Hippocampal formation (tissue), 2 donors: ENCODE results near the gene COQ10A.
"Not testable (repeated sequence)": the region's sequence is repeated elsewhere in the genome, so short reads cannot be mapped to it uniquely, and the experiment has no call there.

Experiments used
- DNase-seq, 2 donors: peaks; one replicate each; lab custom pipeline; 2025; lab: John Stamatoyannopoulos, UW

Gene COQ10A

DNA sequence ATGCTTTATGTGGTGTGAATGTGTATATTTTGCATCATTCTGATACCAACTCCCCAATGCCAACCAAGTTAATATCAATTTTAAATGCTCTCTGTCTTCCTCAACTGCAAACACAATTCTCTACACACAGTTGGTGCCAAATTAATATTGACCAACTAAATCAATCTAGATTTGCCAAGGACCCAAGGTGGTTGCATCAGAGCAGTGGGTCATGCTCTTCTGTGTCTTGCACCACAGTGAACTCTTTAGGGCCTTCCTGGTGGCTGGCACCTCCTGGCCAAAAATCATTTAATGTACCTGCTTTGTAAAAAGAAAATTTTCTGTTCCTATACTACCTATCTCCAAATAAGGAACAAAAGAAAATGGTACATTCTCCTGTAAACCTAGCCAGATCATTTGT, 14.1 kb downstream of the COQ10A start:
- no peak for DNase-seq

DNA sequence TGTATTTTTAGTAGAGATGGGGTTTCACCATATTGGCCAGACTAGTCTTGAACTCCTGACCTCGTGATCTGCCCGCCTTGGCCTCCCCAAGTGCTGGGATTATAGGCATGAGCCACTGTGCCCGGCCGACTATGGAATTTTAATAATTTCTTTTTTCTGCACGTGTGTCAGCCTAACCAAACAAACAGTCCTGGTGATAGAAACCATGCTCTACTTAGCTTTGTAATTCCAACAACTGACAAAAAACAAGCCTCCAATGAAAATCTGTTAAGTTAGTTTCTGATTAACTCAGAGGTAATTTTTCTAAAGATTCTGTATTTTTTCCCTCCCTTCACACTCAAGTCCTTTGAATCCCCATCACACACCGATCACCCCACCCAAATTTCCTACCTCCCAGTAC, 15.3 kb downstream of the COQ10A start:
- DNase-seq: no peak

DNA sequence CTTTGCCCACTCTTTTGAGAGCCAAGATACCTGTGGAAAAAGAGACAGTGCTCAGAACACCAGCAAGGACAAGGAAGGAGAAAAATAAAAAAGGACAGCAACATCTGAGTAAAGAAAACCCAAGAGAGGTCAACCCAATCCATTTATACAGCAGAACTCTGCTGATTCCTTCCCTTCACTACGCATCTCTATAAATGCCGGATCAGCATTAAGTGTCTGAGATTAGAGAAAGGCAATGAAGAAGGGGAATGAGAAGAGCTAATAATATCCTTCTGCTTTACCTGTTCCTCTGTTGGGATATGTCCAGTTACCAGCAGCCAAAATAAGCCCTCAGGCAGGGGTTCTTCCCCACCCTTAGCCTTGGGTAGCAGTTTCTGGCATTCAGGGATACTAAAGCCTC, 15.8 kb downstream of the COQ10A start:
- DNase-seq: no peak

DNA sequence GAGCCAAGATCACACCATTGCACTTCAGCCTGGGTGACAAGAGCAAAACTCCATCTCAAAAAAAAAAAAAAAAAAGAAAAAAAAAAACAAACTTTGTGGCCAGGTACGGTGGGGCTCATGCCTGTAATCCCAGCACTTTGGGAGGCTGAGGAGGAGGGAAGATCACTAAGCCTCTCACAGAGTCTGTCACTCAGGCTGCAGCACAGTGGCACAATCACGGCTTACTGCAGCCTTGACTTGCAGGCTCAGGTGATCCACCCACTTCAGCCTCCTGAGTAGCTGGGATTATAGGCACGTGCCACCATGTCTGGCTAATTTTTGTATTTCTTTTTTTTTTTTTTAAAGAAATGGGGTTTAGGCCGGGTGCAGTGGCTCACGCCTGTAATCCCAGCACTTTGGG, 17.5 kb downstream of the COQ10A start:
- not testable (repeated sequence) for DNase-seq

DNA sequence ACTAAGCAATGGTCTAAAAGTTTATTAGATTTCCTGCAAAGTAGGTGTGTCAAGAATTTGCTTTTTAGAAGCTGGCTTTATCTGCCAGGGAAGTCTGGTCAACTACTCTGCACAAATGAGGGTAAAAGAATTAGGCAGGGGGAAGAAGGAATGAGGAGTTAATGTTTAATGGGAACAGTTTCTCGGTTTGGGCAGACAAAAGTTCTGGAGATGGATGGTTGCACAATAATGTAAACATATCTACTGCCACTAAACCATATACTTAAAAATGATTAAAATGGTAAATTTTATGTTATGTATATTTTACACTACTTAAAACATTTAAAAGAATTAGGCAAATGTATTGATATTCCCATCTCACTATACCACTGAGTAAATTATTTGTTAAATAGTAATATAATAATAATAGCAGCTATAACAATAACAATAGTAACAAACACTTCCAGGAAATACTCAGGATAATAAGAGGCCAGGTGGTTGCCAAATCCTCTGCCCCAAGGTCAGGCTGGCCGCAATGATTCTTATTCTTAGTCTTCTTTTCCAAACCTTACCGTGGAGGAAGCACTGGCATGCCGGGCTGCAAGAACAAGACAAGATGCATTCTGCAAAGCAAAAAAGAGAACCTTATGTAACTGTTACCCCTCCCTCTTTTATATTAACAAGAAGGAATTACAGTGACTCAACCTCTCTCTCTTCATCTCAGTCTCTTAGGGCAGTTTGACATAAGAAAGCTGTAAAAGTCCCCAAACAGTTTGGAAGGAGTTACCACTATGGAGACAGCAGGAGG, 19.5 kb downstream of the COQ10A start:
- no peak for DNase-seq

DNA sequence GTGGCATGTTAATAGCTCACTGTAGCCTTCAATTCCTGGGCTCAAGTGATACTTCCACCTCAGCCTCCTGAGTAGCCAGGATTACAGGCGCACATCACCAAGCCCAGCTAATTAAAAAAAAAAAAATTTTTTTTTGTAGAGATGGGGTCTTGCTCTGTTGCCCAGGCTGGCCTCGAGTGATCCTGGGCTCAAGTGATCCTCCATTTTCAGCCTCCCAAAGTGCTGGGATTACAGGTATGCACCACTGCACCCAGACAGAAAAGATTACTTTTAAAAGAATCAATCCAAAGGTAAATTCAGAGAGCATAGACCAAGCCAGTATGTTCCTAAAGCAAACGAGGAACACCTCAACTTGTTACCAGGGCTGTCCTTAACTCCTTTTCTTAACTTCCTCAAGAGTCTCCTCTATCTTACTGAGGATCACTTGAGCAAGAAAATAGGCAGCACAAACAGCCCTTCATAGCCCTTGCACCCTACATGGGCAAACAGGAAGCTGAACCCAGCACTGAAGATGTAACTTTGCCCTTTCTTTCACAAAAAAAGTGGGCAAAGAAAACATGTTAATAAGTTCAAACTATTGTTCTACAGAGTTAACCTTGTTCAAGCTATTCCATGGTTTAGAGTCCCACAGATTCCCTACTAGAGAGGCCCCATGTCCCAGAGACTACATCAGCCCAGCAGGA, 22.1 kb downstream of the COQ10A start:
- no peak for DNase-seq

DNA sequence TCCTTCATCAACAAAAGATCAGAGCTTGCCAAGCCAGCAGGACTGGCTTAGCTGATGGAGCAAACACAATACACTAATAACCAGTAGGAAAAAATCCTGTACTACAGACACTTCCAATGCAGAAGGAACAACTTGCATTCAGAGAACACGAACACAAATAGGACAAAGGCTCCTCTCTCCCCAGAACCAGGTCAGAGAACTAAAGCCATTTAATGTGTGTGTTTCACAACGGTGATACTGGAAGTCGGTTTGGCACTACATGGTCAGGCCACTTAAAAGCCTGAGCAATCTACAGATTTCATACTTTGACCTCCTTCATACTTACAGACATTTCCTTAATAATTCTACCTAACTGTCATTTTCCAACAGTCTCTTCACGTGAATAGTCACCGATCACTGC, 27.1 kb downstream of the COQ10A start:
- no peak for DNase-seq

DNA sequence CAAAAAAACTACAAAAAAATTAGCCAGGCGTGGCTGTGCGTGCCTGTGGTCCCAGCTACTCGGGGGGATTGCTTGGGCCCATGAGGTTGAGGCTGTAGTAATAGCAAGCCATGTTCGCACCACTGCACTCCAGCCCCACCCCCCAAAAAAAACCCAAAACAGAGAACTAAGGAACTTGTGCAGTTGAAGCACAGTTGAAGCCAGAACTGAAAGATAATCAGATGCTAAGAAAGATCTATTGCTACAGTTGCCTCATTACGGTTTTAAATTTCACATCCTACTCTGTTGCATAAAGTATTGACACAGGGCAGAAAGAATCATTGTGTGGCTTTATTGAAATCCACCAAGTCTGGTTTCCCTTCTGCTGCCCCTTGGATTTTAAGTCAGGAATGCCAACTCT, 29.6 kb downstream of the COQ10A start:
- DNase-seq: no peak

DNA sequence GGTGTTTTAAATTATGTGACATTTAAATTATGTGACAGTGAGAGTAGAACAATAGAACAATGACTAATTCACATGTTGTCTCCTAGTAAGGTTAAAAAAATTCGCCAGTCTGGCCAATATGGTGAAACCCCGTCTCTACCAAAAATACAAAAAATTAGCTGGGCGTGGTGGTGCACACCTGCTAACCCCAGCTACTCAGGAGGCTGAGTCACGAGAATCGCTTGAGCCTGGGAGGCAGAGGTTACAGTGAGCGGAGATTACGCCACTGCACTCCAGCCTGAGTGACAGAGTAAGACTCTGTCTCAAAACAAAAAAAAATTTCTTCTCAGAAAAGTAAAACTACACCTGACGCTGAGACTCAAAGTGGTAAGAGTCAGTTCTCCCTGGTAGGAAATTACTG, 30.7 kb downstream of the COQ10A start:
- no peak for DNase-seq

DNA sequence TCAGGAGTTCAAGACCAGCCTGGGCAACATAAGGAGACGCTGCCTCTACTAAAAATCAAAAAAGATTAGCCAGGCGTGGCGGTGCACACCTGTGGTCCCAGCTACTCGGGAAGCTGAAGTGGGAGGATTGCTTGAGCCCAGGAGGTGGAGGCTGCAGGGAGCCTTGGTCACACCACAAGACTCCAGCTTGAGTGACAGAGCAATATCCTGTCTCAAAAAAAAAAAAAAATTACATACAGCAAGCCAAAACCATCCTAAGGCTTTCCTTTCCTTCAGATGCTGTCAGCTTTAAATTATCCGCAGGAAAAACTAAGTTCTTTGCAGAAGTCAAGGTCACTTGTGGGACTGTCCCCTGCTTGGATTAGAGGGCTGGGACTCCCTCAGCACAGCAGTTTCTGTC, 32.1 kb downstream of the COQ10A start:
- DNase-seq: no peak

DNA sequence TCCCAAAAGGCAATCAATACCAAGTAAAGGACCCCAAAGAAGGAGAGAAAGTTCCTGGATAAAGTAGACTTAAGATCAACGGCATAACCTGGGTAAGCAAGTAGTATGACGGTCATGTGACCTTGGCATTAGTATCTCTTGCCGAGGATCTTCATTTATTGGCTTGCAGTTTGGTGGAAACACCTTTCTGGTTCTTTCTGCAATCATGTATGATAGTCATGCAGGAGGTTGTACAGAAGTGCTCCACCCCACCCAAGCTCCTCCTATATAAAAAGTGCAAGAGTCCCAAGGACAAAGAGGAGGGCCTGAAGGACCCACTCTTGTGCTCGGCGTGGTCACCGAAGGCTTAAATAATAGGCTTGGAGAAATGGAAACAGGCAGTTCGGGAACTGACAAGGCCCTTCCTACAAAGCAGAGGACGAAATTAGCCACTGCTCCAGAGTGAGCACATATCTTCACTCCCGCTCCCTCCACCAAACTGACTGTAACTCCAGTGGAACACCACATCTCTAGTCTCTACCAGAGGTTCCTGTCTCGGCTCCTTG, 32.6 kb downstream of the COQ10A start:
- no peak for DNase-seq

DNA sequence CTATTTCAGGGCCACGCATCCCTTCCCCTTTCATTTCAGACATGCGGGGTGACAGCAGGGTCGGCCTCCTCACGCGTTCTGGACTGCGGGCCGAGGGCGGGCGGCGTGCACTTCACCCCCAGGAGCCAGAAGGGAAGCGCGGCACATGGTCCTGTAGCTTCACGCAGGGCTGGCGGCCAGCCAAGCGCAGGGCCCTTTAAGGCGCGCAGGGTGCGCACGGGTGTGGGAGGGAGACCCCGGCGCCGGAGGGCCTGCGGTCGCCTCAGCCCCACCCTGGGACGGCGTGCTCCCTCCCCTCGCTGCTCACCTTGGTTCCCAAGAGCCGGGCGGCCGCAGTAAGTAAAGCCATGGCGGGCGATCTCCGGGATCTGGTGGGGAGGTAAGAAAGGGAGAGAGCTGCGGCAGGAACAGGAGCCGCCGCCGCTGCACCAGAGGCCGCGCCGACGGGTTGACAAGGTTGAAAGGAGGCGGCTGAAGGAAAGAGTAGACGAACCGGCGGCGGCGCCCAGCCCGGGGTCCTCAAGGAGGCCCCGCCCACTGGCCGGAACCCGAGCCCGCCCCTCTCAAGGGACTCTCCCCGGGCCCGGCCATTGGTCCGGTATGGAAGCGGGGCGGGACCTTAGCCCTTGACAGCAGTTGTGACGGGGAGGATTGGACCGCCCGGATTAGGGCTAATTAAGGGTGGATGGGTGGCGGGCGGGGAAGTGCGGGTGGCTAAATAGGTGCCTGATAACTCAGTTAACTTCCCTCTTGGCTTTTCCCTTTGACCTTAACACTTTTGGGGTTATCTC, 33.3 kb downstream of the COQ10A start, which contains the start of gene CS:
Gene CS (minus strand): TSS at position 478 of the 791 bp plus-strand sequence. CDS start 129 bp downstream, at position 349.
- DNase-seq: peak; percentile 97 to 98

DNA sequence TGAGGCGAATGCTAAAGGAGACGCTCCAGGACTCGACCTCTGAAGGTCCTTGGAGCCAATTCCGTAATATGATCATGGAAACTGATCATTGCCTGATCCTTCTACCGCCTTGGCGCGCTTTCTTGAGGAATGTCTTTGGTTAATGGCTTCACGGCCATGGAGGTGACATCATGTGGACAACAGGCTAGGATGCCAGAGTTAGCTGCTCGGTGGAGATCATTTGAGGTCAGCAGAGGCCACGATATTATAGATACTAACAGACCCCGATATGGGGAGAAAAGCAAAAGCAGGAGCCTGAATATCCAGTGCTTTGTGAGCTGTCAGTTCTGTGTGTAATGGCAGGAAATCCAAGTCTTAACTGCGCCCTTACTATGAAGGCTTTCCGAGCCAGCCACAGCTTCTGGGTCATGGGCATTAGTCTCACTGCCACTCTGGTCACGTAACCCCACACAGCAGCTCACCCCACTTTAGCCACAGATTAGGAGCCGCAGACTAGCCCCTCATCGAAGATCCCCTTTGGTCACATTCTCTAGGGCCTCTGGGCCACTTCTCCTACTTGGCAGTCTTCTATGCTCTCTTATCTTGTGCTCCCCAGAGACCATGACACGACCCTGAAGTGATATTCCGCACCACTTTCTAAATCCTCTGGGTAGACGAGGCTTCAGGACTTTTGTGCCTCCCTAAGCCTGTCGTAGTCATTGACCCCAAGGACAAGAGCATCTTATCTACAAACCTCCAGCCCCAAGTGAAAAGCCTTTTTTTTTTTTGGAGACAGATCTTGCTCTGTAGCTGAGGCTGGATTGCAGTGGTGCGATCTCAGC, 34.1 kb downstream of the COQ10A start:
- no peak for DNase-seq

DNA sequence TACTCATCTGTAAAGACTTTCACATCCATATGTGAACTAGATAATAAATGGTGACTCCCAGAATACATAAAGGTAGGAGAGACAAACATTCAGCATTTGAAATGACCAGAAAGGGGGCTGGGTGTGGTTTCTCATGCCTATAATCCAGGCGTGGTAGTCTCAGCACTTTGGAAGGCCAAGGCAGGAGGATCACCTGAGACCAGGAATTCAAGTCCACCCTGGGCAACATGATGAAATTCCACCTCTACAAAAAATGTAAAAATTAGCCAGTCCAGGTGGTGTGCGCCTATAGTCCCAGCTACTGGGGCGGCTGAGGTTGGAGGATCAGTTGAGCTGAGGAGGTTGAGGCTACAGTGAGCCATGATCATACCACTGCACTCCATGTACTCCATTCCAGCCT, 37.5 kb downstream of the COQ10A start:
- no peak for DNase-seq

DNA sequence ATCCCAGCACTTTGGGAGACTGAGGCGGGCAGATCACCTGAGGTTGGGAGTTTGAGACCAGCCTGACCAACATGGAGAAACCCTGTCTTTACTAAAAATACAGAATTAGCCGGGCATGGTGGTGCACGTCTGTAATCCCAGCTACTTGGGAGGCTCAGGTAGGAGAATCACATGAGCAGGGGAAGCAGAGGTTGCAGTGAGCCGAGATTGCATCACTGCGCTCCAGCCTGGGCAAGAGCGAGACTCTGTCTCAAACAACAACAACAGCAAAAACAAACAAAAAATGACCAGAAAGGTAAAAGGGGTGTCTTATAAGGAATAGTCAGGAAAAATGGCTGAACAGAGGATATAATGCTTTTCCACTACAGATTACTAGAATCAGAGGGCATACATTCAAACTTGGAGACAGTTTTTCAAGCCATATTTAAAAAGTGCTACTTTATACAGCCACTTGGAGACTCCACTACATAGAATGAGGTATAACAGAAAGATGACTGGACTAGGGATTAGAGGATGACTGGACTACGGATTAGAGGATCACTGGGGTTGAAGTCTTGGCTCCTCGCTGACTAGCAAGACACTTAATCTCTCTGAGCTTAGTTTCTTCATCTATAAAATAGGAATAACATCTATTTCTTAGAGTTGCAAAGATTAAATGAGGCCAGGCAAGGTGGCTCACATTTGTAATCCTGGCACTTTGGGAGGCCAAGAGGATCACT, 38.3 kb downstream of the COQ10A start:
- no peak for DNase-seq

DNA sequence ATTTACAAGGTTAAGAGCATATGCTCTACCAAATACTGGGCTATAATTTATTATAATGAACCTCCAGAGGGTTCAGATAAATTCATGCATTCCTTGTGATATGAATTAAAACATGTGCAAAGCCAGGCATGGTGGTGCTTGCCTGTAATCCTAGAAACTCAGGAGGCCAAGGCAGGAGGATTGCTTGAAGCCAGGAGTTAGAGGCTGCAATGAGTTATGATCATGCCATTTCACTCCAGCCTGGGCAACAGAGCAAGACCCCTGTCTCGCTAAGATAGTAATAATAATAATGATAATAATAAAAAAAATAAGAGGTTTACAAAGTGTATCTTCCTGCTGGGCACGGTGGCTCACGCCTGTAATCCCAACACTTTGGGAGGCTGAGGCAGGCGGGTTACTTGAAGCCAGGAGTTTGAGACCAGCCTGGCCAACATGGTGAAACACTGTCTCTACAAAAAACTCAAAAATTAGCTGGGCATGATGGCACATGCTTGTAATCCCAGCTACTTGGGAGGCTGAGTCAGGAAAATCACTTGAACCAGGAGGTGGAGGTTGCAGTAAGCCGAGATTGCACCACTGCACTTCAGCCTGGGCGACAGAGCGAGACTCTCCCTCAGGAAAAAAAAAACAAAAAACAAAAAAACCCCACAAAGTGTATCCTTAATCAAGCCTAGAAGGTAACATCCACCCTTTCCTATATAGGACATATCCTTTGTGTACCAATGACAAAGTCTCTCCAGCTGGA, 40.7 kb downstream of the COQ10A start:
- no peak for DNase-seq

DNA sequence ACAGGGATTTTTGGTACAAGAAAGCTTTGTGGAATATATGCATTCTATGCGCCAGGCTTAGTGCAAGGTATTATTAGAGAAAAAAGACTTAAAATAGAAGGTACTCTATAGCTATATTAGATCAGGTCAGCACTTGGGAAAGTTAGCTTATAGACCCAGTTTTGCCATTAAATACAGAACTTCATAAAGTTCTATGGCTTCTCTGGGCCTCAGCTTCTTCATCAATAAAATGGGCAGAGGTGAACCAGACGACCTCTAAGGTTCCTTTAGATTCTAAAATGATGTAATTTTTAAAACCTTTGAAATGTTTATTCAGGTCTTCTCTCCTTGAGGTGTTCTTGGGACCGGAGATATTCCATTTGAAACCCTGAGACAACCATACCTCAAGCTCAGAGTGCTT, 42.0 kb downstream of the COQ10A start:
- no peak for DNase-seq

DNA sequence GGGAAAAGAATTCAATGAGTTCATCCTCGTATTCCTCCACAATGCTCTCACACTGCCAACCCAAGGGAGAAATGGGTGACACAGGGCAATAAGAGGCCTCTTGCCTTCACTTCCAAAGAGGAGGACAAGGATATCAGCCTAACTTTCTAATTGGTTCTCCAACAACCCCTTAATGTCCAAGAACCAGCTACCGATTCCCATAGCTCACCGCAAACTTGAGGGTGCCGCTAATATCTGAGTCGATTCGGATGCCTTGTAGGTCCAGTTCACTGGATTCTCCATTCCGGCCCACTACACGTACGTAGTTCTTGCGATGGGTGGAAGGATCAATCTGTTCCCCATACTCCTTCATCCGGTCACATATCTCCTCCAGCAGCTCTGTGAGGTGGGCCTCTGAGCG, 44.3 kb downstream of the COQ10A start:
- no peak for DNase-seq

DNA sequence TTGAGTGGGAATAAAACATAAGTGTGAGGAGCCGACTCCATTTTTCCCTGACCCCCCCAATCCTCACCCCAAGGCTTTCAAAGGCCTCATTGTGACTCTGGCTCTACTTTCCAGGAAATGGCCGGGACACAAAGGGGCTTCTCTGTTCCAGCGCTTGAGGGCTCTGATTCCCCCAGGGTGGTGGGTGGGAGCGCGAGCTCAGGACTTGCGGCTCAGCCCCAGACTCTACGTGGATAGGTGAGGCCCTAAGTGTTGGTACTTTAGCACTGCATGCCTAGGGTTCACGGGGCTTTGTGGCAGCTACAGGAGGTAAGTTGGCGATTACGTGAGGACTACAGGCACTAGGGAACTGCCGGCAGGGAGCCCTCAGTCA, 48.5 kb downstream of the COQ10A start:
- DNase-seq: peak; percentile 24 to 38
